ENCODE data around the gene GRPEL1. TPM values are rescaled to one million over a fixed set of nuclear protein-coding genes. Genes with fewer than 3 reads are reported as not detected.

The GRPEL1 gene
- total and polyA plus RNA-seq, 2 of the 13 experiments (the other 11 are each of a cell fraction or from before 2014, with no cell fraction given): 32.3 to 141 TPM

GRCh38 chr4:7034262-7035081, 33.4 kb downstream of the GRPEL1 start (continued):
- TF ChIP-seq TBX2 (CRISPR knock-in tag; IDR thresholded peaks at IDR 0.05; ENCODE audit: borderline replicate concordance): peak; percentile 59; the same call in 1 of the 2 replicates
- TF ChIP-seq KDM5A (IDR thresholded peaks at IDR 0.05; ENCODE audit: borderline replicate concordance, low read length): no peak
- no peak for TF ChIP-seq GABPA (IDR thresholded peaks at IDR 0.05; ENCODE audit: low read depth, low read length)
- no peak for TF ChIP-seq GABPA (CRISPR knock-in tag; IDR thresholded peaks at IDR 0.05; ENCODE audit: low read depth)
- no peak for TF ChIP-seq TEF (CRISPR knock-in tag; IDR thresholded peaks at IDR 0.05)
- TF ChIP-seq, protein P1, sequence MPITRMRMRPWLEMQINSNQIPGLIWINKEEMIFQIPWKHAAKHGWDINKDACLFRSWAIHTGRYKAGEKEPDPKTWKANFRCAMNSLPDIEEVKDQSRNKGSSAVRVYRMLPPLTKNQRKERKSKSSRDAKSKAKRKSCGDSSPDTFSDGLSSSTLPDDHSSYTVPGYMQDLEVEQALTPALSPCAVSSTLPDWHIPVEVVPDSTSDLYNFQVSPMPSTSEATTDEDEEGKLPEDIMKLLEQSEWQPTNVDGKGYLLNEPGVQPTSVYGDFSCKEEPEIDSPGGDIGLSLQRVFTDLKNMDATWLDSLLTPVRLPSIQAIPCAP (CRISPR knock-in tag; IDR thresholded peaks at IDR 0.05; ENCODE audit: low read depth): no peak
- no peak for TF ChIP-seq CSRNP2 (CRISPR knock-in tag; conservative IDR thresholded peaks at IDR 0.05; ENCODE audit: low read depth)
- TF ChIP-seq ZNF549 (CRISPR knock-in tag; IDR thresholded peaks at IDR 0.05): no peak
- TF ChIP-seq ZNF292 (CRISPR knock-in tag; IDR thresholded peaks at IDR 0.05; ENCODE audit: borderline replicate concordance, low read depth): peak; percentile 68
- no peak for TF ChIP-seq CBX2 (IDR thresholded peaks at IDR 0.05; ENCODE audit: low read depth, low read length)
- no peak for TF ChIP-seq CBX2 (CRISPR knock-in tag; IDR thresholded peaks at IDR 0.05; ENCODE audit: low read depth)
- TF ChIP-seq ZNF703 (CRISPR knock-in tag; IDR thresholded peaks at IDR 0.05; ENCODE audit: borderline replicate concordance): no peak
- TF ChIP-seq, protein P2, sequence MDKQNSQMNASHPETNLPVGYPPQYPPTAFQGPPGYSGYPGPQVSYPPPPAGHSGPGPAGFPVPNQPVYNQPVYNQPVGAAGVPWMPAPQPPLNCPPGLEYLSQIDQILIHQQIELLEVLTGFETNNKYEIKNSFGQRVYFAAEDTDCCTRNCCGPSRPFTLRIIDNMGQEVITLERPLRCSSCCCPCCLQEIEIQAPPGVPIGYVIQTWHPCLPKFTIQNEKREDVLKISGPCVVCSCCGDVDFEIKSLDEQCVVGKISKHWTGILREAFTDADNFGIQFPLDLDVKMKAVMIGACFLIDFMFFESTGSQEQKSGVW (CRISPR knock-in tag; IDR thresholded peaks at IDR 0.05; ENCODE audit: borderline replicate concordance): no peak
- TF ChIP-seq EEA1 (CRISPR knock-in tag; IDR thresholded peaks at IDR 0.05; ENCODE audit: borderline replicate concordance): no peak
- TF ChIP-seq, protein P3, sequence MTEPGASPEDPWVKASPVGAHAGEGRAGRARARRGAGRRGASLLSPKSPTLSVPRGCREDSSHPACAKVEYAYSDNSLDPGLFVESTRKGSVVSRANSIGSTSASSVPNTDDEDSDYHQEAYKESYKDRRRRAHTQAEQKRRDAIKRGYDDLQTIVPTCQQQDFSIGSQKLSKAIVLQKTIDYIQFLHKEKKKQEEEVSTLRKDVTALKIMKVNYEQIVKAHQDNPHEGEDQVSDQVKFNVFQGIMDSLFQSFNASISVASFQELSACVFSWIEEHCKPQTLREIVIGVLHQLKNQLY (CRISPR knock-in tag; IDR thresholded peaks at IDR 0.05): no peak
- no peak for TF ChIP-seq MTF1 (CRISPR knock-in tag; IDR thresholded peaks at IDR 0.05)
- no peak for TF ChIP-seq KAT2B (IDR thresholded peaks at IDR 0.05; ENCODE audit: borderline replicate concordance, low read depth, low read length)
- peak; percentile 84; the same call in 1 of the 2 replicates for TF ChIP-seq FOXC1 (CRISPR knock-in tag; IDR thresholded peaks at IDR 0.05; ENCODE audit: borderline replicate concordance)
- no peak for TF ChIP-seq ZNF619 (CRISPR knock-in tag; IDR thresholded peaks at IDR 0.05)
- no peak for TF ChIP-seq ZNF496 (CRISPR knock-in tag; IDR thresholded peaks at IDR 0.05; ENCODE audit: insufficient replicate concordance)
- TF ChIP-seq REXO4 (CRISPR knock-in tag; IDR thresholded peaks at IDR 0.05; ENCODE audit: borderline replicate concordance): no peak
- TF ChIP-seq ZNF713 (CRISPR knock-in tag; IDR thresholded peaks at IDR 0.05): no peak
- TF ChIP-seq KMT2A (CRISPR knock-in tag; IDR thresholded peaks at IDR 0.05): 0 out of 2 replicates have a peak, but pooled peaks have one; percentile 39
- TF ChIP-seq HNRNPL (IDR thresholded peaks at IDR 0.05; ENCODE audit: low read depth, low read length): 0 out of 2 replicates have a peak, but pooled peaks have one; percentile 12

Measured in HepG2 (cell line).